Measurements from ENCODE around the gene MED25. TPM values are rescaled to one million over a fixed set of nuclear protein-coding genes. Genes with fewer than 3 reads are reported as not detected.

The MED25 gene
- total and polyA plus RNA-seq, 2 experiments from 2014 or later = 45.6 to 58.6 TPM

- Histone ChIP-seq H3F3A (replicated peaks; ENCODE audit: low read depth) (no peaks in the 10 kb centered on the region), H3K27ac (ENCODE audit: low read depth) (no peak overlapping the region), H3K4me1 (ENCODE audit: insufficient read depth) (no peaks in the 10 kb centered on the region), H3K4me2 (no peak overlapping the region), H4K20me1 (replicated peaks; ENCODE audit: insufficient read depth) (no peaks in the 10 kb centered on the region; the same call in 1 of the 2 replicates), H3K27me3 (ENCODE audit: insufficient read depth) (no peaks in the 10 kb centered on the region), H2AFZ (no peak overlapping the region), H3K36me3 (ENCODE audit: insufficient read depth) (no peaks in the 10 kb centered on the region), H3K4me3 (no peak overlapping the region), H3K79me2 (replicated peaks; ENCODE audit: insufficient read depth) (peaks cover 48% of the 10 kb centered on the region), H3K9me2 (ENCODE audit: insufficient read depth) (no peaks in the 10 kb centered on the region)
- no peaks in the 10 kb centered on the region; the same call in 2 of the 3 replicates for H3K9me3 Mint-ChIP-seq
- peak overlapping the region; percentile 84 for H3K27ac Mint-ChIP-seq
- ATAC-seq = no peak
- H3K4me1 Mint-ChIP-seq = peaks cover 15% of the 10 kb centered on the region
- DNase-seq (ENCODE audit: low spot score) = no peak
- peaks cover 15% of the 10 kb centered on the region for H3K27me3 Mint-ChIP-seq (ENCODE audit: insufficient read depth, low read depth, poor library complexity)
- H3K36me3 Mint-ChIP-seq (ENCODE audit: low read depth) = peaks cover 7% of the 10 kb centered on the region
- H3K4me3 Mint-ChIP-seq = no peak overlapping the region; the same call in 2 of the 3 replicates
- TF ChIP-seq ZNF462 (CRISPR knock-in tag; IDR thresholded peaks at IDR 0.05) = no peak
- TF ChIP-seq JUNB (IDR thresholded peaks at IDR 0.05; ENCODE audit: unreplicated experiment) = no peak
- TF ChIP-seq ZNF114 (CRISPR knock-in tag; IDR thresholded peaks at IDR 0.05) = no peak
- TF ChIP-seq ZNF331 (CRISPR knock-in tag; IDR thresholded peaks at IDR 0.05; ENCODE audit: low read depth) = no peak
- TF ChIP-seq POLR2AphosphoS5 (IDR thresholded peaks at IDR 0.05; ENCODE audit: low read depth) = no peak
- no peak for TF ChIP-seq EZH2 (IDR thresholded peaks at IDR 0.05; ENCODE audit: low read depth, unreplicated experiment)
- TF ChIP-seq CTCF (conservative IDR thresholded peaks at IDR 0.05; ENCODE audit: low read depth in 2 of 2) = no peak
- no peak for TF ChIP-seq STAT1 (IDR thresholded peaks at IDR 0.05; ENCODE audit: unreplicated experiment)
- TF ChIP-seq REST (IDR thresholded peaks at IDR 0.05; ENCODE audit: unreplicated experiment) = no peak
- no peak for TF ChIP-seq EZH2phosphoT487 (IDR thresholded peaks at IDR 0.05; ENCODE audit: unreplicated experiment)
- TF ChIP-seq ETS1 (IDR thresholded peaks at IDR 0.05) = no peak
Observed at GRCh38 chr19:49771674-49772139, 46.4 kb upstream of the MED25 start.

All from GM23338 (cell line).